K562 treated with DMSO at 1 percent for 12 hours (cell line): ENCODE measurements around the gene COL25A1. TPM values are rescaled to one million over a fixed set of nuclear protein-coding genes. Genes with fewer than 3 reads are reported as not detected.

ENCODE experiments used
- total RNA-seq: library from RNA; unstranded; fragments of 300-600 nt; gene quantifications from 2 replicates; pipeline ENCODE4 v1.2.3, GENCODE V29; 2022; ENCODE audit not compliant: insufficient read depth

COL25A1 gene
- total RNA-seq: 0.17 TPM in 1 of 2 replicates, not detected in the other

GRCh38 chr4:109302361-109303139, at the start of gene COL25A1:
COL25A1 (minus strand) TSS chr4:109302658.

GRCh38 chr4:108762559-108763225, 539.8 kb downstream of the COL25A1 start, which contains the start of gene ETNPPL:
ETNPPL (minus strand) TSS chr4:108763053; CDS start chr4:108762898, 155 bp downstream.

Other genes with a start within 250 kb of the COL25A1 start
- gene SEC24B, start 131.2 kb upstream of the COL25A1 start, total RNA-seq: 6.7 and 22.8 TPM in 2 replicates